Measurements from ENCODE around the gene CFAP100.

GRCh38 chr3:126482503-126483255 is 88.0 kb downstream of the CFAP100 start:
- TF ChIP-seq, protein P1, sequence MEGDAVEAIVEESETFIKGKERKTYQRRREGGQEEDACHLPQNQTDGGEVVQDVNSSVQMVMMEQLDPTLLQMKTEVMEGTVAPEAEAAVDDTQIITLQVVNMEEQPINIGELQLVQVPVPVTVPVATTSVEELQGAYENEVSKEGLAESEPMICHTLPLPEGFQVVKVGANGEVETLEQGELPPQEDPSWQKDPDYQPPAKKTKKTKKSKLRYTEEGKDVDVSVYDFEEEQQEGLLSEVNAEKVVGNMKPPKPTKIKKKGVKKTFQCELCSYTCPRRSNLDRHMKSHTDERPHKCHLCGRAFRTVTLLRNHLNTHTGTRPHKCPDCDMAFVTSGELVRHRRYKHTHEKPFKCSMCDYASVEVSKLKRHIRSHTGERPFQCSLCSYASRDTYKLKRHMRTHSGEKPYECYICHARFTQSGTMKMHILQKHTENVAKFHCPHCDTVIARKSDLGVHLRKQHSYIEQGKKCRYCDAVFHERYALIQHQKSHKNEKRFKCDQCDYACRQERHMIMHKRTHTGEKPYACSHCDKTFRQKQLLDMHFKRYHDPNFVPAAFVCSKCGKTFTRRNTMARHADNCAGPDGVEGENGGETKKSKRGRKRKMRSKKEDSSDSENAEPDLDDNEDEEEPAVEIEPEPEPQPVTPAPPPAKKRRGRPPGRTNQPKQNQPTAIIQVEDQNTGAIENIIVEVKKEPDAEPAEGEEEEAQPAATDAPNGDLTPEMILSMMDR (IDR thresholded peaks at IDR 0.05), result no peak
- no peak for TF ChIP-seq POLR2A (IDR thresholded peaks at IDR 0.05)
